ENCODE data around the gene ASPRV1.

DNA sequence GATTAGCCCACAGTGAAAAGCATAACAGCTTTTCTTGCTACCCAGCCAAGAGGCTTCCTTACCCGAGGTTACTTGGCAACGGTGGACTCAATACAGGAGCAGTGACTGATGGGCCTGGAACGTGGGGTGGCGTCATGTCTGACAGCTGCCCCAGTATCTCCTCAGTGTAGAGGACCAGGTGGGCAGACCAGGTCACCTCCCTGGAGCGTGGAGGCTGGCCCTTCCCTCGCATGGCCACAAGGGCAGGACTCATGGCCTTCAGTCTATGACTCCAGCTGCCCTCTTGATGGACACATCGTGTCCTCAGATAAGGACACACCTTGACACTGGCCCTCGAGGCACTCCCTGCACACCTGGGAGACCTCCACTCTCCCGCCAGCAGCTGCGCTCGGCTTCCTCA lies 6.4 kb downstream of the ASPRV1 start:
- TF ChIP-seq, protein P1, sequence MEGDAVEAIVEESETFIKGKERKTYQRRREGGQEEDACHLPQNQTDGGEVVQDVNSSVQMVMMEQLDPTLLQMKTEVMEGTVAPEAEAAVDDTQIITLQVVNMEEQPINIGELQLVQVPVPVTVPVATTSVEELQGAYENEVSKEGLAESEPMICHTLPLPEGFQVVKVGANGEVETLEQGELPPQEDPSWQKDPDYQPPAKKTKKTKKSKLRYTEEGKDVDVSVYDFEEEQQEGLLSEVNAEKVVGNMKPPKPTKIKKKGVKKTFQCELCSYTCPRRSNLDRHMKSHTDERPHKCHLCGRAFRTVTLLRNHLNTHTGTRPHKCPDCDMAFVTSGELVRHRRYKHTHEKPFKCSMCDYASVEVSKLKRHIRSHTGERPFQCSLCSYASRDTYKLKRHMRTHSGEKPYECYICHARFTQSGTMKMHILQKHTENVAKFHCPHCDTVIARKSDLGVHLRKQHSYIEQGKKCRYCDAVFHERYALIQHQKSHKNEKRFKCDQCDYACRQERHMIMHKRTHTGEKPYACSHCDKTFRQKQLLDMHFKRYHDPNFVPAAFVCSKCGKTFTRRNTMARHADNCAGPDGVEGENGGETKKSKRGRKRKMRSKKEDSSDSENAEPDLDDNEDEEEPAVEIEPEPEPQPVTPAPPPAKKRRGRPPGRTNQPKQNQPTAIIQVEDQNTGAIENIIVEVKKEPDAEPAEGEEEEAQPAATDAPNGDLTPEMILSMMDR (conservative IDR thresholded peaks at IDR 0.05), result no peak
- TF ChIP-seq ZFX (IDR thresholded peaks at IDR 0.05), result no peak

Data from C4-2B (cell line).